NCI-H748 (cell line): ENCODE measurements around the gene ANKLE2.
"Not testable (repeated sequence)": the region's sequence is repeated elsewhere in the genome, so short reads cannot be mapped to it uniquely, and the experiment has no call there.

Experiments used
- DNase-seq: peaks from one replicate; lab custom pipeline; 2025; ENCODE audit not compliant: unreplicated experiment; lab: John Stamatoyannopoulos, UW

Gene ANKLE2

GRCh38 chr12:132777614-132778013 is 16.0 kb upstream of the ANKLE2 start:
- DNase-seq: no peak

GRCh38 chr12:132776816-132777568 is 15.4 kb upstream of the ANKLE2 start:
- DNase-seq: no peak

GRCh38 chr12:132776230-132776625 is 14.6 kb upstream of the ANKLE2 start:
- peak; percentile 27 for DNase-seq

- DNase-seq: no peak
Measured at GRCh38 chr12:132775502-132776229, 14.0 kb upstream of the ANKLE2 start.

GRCh38 chr12:132774646-132775275 is 13.1 kb upstream of the ANKLE2 start:
- no peak for DNase-seq

- no peak for DNase-seq
Measured at GRCh38 chr12:132774159-132774558, 12.5 kb upstream of the ANKLE2 start.

- no peak for DNase-seq
Measured at GRCh38 chr12:132773077-132773955, 11.7 kb upstream of the ANKLE2 start.

- no peak for DNase-seq
Measured at GRCh38 chr12:132772606-132773005, 11.0 kb upstream of the ANKLE2 start.

GRCh38 chr12:132771126-132771838 is 9.7 kb upstream of the ANKLE2 start:
- DNase-seq: no peak

- DNase-seq: no peak
Measured at GRCh38 chr12:132766380-132767085, 4.9 kb upstream of the ANKLE2 start.

GRCh38 chr12:132765361-132765760 is 3.7 kb upstream of the ANKLE2 start:
- DNase-seq: no peak

- DNase-seq: no peak
Measured at GRCh38 chr12:132764231-132764630, 2.6 kb upstream of the ANKLE2 start.

- peak; percentile 92 for DNase-seq
Measured at GRCh38 chr12:132761921-132762583, 420 bp upstream of the ANKLE2 start.

- DNase-seq: no peak
Measured at GRCh38 chr12:132759359-132759758, 2.3 kb downstream of the ANKLE2 start.

- DNase-seq: not testable (repeated sequence)
Measured at GRCh38 chr12:132758825-132759224, 2.8 kb downstream of the ANKLE2 start.

- DNase-seq: no peak
Measured at GRCh38 chr12:132754160-132754932, 7.3 kb downstream of the ANKLE2 start.

- not testable (repeated sequence) for DNase-seq
Measured at GRCh38 chr12:132753670-132754069, 8.0 kb downstream of the ANKLE2 start.

GRCh38 chr12:132748319-132748718 is 13.3 kb downstream of the ANKLE2 start:
- DNase-seq: no peak
